Fibroblast of mammary gland (primary cell): Measurements from ENCODE around the gene FOXI1.
A peak's percentile ranks its signal among the peaks of the same experiment; 100 is the strongest.

Experiments used
- DNase-seq: peaks from one replicate; pipeline ENCODE4 v3.0.0-alpha.2; 2010; ENCODE audit warnings: low read depth
- H3K4me3 ChIP-seq: 2 replicates; pipeline ENCODE4 v1.5.1; 2011; ENCODE audit warnings: low read depth, mild to moderate bottlenecking, low read length, moderate library complexity; ENCODE audit not compliant: control insufficient read depth
- CTCF ChIP-seq: conservative IDR thresholded peaks from 2 replicates; pipeline ENCODE4 v1.5.1; 2011; ENCODE audit warnings: low read depth, low read length, inconsistent platforms; ENCODE audit not compliant: control insufficient read depth, insufficient read depth

FOXI1 gene

GRCh38 chr5:170154297-170154696 lies 48.6 kb downstream of the FOXI1 start:
- TF ChIP-seq CTCF: no peak
- no peak for DNase-seq
- H3K4me3 ChIP-seq: no peak overlapping the region

GRCh38 chr5:170154744-170155143 lies 49.0 kb downstream of the FOXI1 start:
- no peak for TF ChIP-seq CTCF
- H3K4me3 ChIP-seq: no peak overlapping the region
- no peak for DNase-seq

- H3K4me3 ChIP-seq: no peak overlapping the region
- no peak for TF ChIP-seq CTCF
- DNase-seq: no peak
Measured at GRCh38 chr5:170155771-170156170, 50.1 kb downstream of the FOXI1 start.

- TF ChIP-seq CTCF: no peak
- peak; percentile 42 for DNase-seq
Measured at GRCh38 chr5:170159101-170159698, 53.5 kb downstream of the FOXI1 start.

More at GRCh38 chr5:170159101-170159698, 53.5 kb downstream of the FOXI1 start:
- no peak overlapping the region for H3K4me3 ChIP-seq
